ENCODE data around the gene WDCP. TPM values are rescaled to one million over a fixed set of nuclear protein-coding genes. Genes with fewer than 3 reads are reported as not detected.

WDCP gene
- total RNA-seq, 1 donor from 2014 or later: 5.2 TPM

DNA sequence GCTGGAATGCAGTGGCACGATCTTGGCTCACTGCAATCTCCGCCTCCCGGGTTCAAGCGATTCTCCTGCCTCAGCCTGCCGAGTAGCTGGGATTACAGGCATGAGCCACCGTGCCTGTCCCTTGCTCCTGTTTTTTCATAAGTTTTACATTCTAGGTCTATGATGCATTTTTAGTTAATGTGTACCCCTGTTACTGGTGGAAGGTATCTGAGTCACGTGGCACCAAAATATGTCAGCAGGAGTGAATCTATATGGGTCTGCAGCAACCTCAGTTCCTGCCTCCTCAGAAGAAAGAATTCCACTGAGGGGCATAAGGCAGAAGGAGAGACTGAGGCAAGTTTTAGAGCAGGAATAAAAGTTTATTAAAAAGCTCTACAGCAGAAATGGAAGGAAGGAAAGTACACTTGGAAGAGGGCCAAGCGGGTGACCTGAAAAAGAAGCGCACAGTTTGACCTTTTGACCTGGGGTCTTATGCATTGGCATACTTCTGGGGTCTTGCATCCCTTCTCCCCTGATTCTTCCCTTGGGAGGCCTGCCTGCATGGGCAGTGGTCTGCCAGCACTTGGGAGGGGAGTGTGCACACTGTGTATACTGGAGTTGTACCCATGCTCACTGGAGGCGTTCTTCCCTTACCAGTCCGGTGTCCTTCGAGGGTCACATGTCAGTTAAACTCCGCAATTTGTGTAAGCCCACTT, 38.4 kb downstream of the WDCP start:
- no peaks in the 10 kb centered on the region for H3K27me3 ChIP-seq
- intact Hi-C loops (cut with DNase I): no loop called here
- no peak overlapping the region for H3K4me3 ChIP-seq
- no peaks in the 10 kb centered on the region for H3K9me3 ChIP-seq
- H3K36me3 ChIP-seq: no peaks in the 10 kb centered on the region
- H3K4me1 ChIP-seq: peaks cover 23% of the 10 kb centered on the region
- no peak for DNase-seq (ENCODE audit: extremely low spot score in 2 of 2)
- TF ChIP-seq CTCF (IDR thresholded peaks at IDR 0.05): no peak
- no peak for TF ChIP-seq POLR2A (IDR thresholded peaks at IDR 0.05)
- no peak for TF ChIP-seq POLR2AphosphoS5 (IDR thresholded peaks at IDR 0.05; ENCODE audit: insufficient read depth in 1 of 2, low read depth in 1 of 2)
- H3K27ac ChIP-seq: no peak overlapping the region

DNA sequence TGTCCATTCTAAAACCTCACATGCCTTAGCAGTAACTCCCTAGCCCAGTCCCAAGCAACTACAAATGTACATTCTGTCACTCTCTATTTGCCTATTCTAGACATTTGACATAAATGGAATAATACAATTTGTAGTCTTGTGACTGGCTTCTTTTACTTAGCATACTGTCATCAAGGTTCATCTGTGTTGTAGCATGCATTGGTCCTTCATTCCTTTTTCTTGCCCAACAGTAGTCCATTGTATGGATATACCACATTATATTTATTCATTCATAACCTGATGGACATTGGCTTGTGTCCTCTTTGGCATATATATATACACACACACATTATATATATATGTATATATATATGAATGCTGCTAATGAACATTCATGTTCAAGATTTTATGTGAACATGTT, 39.5 kb downstream of the WDCP start:
- DNase-seq (ENCODE audit: extremely low spot score in 2 of 2): no peak
- Histone ChIP-seq H3K36me3 (no peaks in the 10 kb centered on the region), H3K27me3 (no peaks in the 10 kb centered on the region), H3K4me1 (peaks cover 23% of the 10 kb centered on the region), H3K4me3 (no peak overlapping the region), H3K9me3 (no peaks in the 10 kb centered on the region), H3K27ac (no peak overlapping the region)
- TF ChIP-seq POLR2AphosphoS5 (IDR thresholded peaks at IDR 0.05; ENCODE audit: insufficient read depth in 1 of 2, low read depth in 1 of 2) (no peak), CTCF (IDR thresholded peaks at IDR 0.05) (no peak), POLR2A (IDR thresholded peaks at IDR 0.05) (no peak)
- intact Hi-C loops (cut with DNase I): no loop called here

- intact Hi-C loops (cut with DNase I): no loop called here
- Histone ChIP-seq H3K36me3 (peaks cover 0 to 5% of the 10 kb centered on the region in 2 donors), H3K4me3 (no peak overlapping the region), H3K9me3 (no peaks in the 10 kb centered on the region), H3K27me3 (no peaks in the 10 kb centered on the region), H3K27ac (no peak overlapping the region), H3K4me1 (no peaks in the 10 kb centered on the region)
- DNase-seq (ENCODE audit: extremely low spot score in 2 of 2): no peak
- TF ChIP-seq POLR2AphosphoS5 (IDR thresholded peaks at IDR 0.05; ENCODE audit: insufficient read depth in 1 of 2, low read depth in 1 of 2) (no peak), CTCF (IDR thresholded peaks at IDR 0.05) (no peak), POLR2A (IDR thresholded peaks at IDR 0.05) (no peak)
These were observed 52.6 kb downstream of the WDCP start for GRCh38 chr2:23994567-23994966.

GRCh38 chr2:23993736-23994269, 53.4 kb downstream of the WDCP start:
- Histone ChIP-seq H3K27ac (no peak overlapping the region), H3K36me3 (peaks cover 0 to 5% of the 10 kb centered on the region in 2 donors), H3K27me3 (no peaks in the 10 kb centered on the region), H3K4me3 (no peak overlapping the region), H3K9me3 (no peaks in the 10 kb centered on the region), H3K4me1 (no peaks in the 10 kb centered on the region)
- TF ChIP-seq CTCF (IDR thresholded peaks at IDR 0.05) (no peak), POLR2AphosphoS5 (IDR thresholded peaks at IDR 0.05; ENCODE audit: insufficient read depth in 1 of 2, low read depth in 1 of 2) (no peak), POLR2A (IDR thresholded peaks at IDR 0.05) (no peak)
- no peak for DNase-seq (ENCODE audit: extremely low spot score in 2 of 2)
- intact Hi-C loops (cut with DNase I): no loop called here

GRCh38 chr2:23992931-23993330, 54.3 kb downstream of the WDCP start:
- Histone ChIP-seq H3K27me3 (no peaks in the 10 kb centered on the region), H3K4me3 (no peak overlapping the region), H3K27ac (no peak overlapping the region), H3K9me3 (no peaks in the 10 kb centered on the region), H3K4me1 (no peaks in the 10 kb centered on the region), H3K36me3 (peaks cover 0 to 5% of the 10 kb centered on the region in 2 donors)
- intact Hi-C loops (cut with DNase I): no loop called here
- TF ChIP-seq POLR2AphosphoS5 (IDR thresholded peaks at IDR 0.05; ENCODE audit: insufficient read depth in 1 of 2, low read depth in 1 of 2) (no peak), POLR2A (IDR thresholded peaks at IDR 0.05) (no peak), CTCF (IDR thresholded peaks at IDR 0.05) (no peak)
- DNase-seq (ENCODE audit: extremely low spot score in 2 of 2): no peak

All from vagina (tissue), 2 donors.